ENCODE measurements around the gene PRDM15.

DNA sequence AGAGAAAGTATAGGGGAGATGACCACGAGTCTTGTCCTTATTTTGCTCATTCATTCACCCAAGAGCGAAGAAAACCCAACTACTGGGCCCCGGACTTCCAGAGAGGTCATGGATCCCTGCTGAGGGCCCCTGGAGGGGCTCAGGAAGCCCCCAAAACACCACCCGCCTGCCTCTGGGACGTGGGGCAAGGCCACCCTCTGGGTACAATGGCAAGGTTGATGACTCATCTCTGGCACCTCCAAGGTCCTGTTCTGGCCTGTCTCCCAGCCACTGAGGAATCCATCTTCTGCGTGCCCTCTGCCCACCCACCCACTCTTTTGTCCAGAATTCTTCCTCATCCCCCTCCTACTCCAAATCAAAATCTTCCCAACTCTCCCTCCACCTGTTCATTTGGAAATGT lies 21.3 kb upstream of the PRDM15 start:
- TF ChIP-seq, protein P1, sequence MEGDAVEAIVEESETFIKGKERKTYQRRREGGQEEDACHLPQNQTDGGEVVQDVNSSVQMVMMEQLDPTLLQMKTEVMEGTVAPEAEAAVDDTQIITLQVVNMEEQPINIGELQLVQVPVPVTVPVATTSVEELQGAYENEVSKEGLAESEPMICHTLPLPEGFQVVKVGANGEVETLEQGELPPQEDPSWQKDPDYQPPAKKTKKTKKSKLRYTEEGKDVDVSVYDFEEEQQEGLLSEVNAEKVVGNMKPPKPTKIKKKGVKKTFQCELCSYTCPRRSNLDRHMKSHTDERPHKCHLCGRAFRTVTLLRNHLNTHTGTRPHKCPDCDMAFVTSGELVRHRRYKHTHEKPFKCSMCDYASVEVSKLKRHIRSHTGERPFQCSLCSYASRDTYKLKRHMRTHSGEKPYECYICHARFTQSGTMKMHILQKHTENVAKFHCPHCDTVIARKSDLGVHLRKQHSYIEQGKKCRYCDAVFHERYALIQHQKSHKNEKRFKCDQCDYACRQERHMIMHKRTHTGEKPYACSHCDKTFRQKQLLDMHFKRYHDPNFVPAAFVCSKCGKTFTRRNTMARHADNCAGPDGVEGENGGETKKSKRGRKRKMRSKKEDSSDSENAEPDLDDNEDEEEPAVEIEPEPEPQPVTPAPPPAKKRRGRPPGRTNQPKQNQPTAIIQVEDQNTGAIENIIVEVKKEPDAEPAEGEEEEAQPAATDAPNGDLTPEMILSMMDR (IDR thresholded peaks at IDR 0.05), result no peak
- no peak for TF ChIP-seq EP300 (IDR thresholded peaks at IDR 0.05)
- no peak for TF ChIP-seq POLR2A (IDR thresholded peaks at IDR 0.05)
